GM19240 (cell line): ENCODE data around the gene TIGD2.

Experiments used
- DNase-seq: peaks from one replicate; pipeline ENCODE4 v3.0.0; 2011; ENCODE audit warnings: low spot score; ENCODE audit not compliant: insufficient read length

TIGD2 gene

GRCh38 chr4:89161841-89162240, 50.5 kb downstream of the TIGD2 start:
- no peak for DNase-seq

GRCh38 chr4:89162496-89162895, 51.2 kb downstream of the TIGD2 start:
- no peak for DNase-seq

- DNase-seq = no peak
Observed at GRCh38 chr4:89162987-89163386, 51.7 kb downstream of the TIGD2 start.

- no peak for DNase-seq
Observed at GRCh38 chr4:89164400-89164799, 53.1 kb downstream of the TIGD2 start.
